HepG2 (cell line): Measurements from ENCODE around the gene PRMT2. TPM values are rescaled to one million over a fixed set of nuclear protein-coding genes. Genes with fewer than 3 reads are reported as not detected.

Experiments
- DDIT3 ChIP-seq: sonication (generic); formaldehyde crosslinking; IDR thresholded peaks from 2 replicates; pipeline ENCODE4 v1.4.0; 2020; ENCODE audit warnings: mild to moderate bottlenecking, missing genetic modification reagents
- FOSL1 ChIP-seq: sonication (generic); formaldehyde crosslinking; IDR thresholded peaks from 2 replicates; pipeline ENCODE4 v1.9.0; 2021; ENCODE audit warnings: missing genetic modification reagents, borderline replicate concordance
- HOXA7 ChIP-seq: sonication (generic); formaldehyde crosslinking; IDR thresholded peaks from 2 replicates; pipeline ENCODE4 v1.8.1; 2022; ENCODE audit warnings: mild to moderate bottlenecking, missing genetic modification reagents, moderate library complexity
- MAFG ChIP-seq: sonication (generic); formaldehyde crosslinking; IDR thresholded peaks from 2 replicates; pipeline ENCODE4 v1.5.1; 2020; ENCODE audit warnings: mild to moderate bottlenecking, missing genetic modification reagents
- MYC ChIP-seq: sonication (generic); formaldehyde crosslinking; IDR thresholded peaks from 2 replicates; pipeline ENCODE4 v1.9.0; 2021; ENCODE audit warnings: missing genetic modification reagents, borderline replicate concordance
- SETDB1 ChIP-seq: sonication (generic); formaldehyde crosslinking; IDR thresholded peaks from 2 replicates; pipeline ENCODE4 v1.5.1; 2020; ENCODE audit warnings: missing genetic modification reagents, mild to moderate bottlenecking, borderline replicate concordance
- SIN3B ChIP-seq: fragments of 150-350 bp; IDR thresholded peaks from 2 replicates; pipeline ENCODE4 v1.6.1; 2014; ENCODE audit warnings: low read length
- ZBTB38 ChIP-seq: sonication (generic); formaldehyde crosslinking; IDR thresholded peaks from 2 replicates; pipeline ENCODE4 v1.5.1; 2020; ENCODE audit warnings: mild to moderate bottlenecking, missing genetic modification reagents
- ZFP36L1 ChIP-seq: sonication (generic); formaldehyde crosslinking; IDR thresholded peaks from 2 replicates; pipeline ENCODE4 v1.8.0; 2022; ENCODE audit warnings: mild to moderate bottlenecking, missing genetic modification reagents, moderate library complexity
- ZNF510 ChIP-seq: sonication (generic); formaldehyde crosslinking; IDR thresholded peaks from 2 replicates; pipeline ENCODE4 v1.4.0; 2020; ENCODE audit warnings: low read depth, mild to moderate bottlenecking, missing genetic modification reagents
- ZNF564 ChIP-seq: sonication (generic); formaldehyde crosslinking; IDR thresholded peaks from 2 replicates; pipeline ENCODE4 v1.8.1; 2023; ENCODE audit warnings: mild to moderate bottlenecking, missing genetic modification reagents
- ZNF619 ChIP-seq: sonication (generic); formaldehyde crosslinking; IDR thresholded peaks from 2 replicates; pipeline ENCODE4 v1.4.0; 2020; ENCODE audit warnings: mild to moderate bottlenecking, missing genetic modification reagents
- ZNF691 ChIP-seq: sonication (generic); formaldehyde crosslinking; IDR thresholded peaks from 2 replicates; pipeline ENCODE4 v1.4.0; 2020; ENCODE audit warnings: missing genetic modification reagents, low read depth, mild to moderate bottlenecking, borderline replicate concordance
- polyA plus RNA-seq, 8 experiments: library from polyadenylated mRNA; depleted of rRNA in 3 of 8; stranded (reverse) in 7 of 8; unstranded in 1 of 8; fragments of >200 nt; fragmentation: Illumina TruSeq in 4 of 8; extraction: Trizol in 4 of 8; gene quantifications; 2 replicates each; pipeline versions ENCODE4 v1.2.1 to v1.2.3, GENCODE V29; 2011 to 2016; ENCODE audit warnings: low read depth in 4 of 8, missing spikeins in 1 of 8, mixed read lengths in 1 of 8; ENCODE audit not compliant: insufficient read depth in 1 of 8
- total RNA-seq, 5 experiments: library from RNA; depleted of rRNA; stranded (reverse); fragments of >200 nt; fragmentation: Illumina TruSeq; extraction: Trizol; gene quantifications; 2 replicates each; pipeline ENCODE4 v1.2.3, GENCODE V29; 2016; ENCODE audit warnings: low read depth in 1 of 5
- TF ChIP-seq, protein P1 (sequence below): sonication (generic); formaldehyde crosslinking; IDR thresholded peaks from 2 replicates; pipeline ENCODE4 v1.5.0; 2020; ENCODE audit warnings: mild to moderate bottlenecking, missing genetic modification reagents, borderline replicate concordance
- TF ChIP-seq, protein P2 (sequence below): sonication (generic); formaldehyde crosslinking; IDR thresholded peaks from 2 replicates; pipeline ENCODE4 v1.5.0; 2020; ENCODE audit warnings: mild to moderate bottlenecking, missing genetic modification reagents
- TF ChIP-seq, protein P3 (sequence below): IDR thresholded peaks from 2 replicates; pipeline ENCODE4 v1.6.1; 2016; ENCODE audit warnings: missing compliant biosample characterization, missing genetic modification reagents, borderline replicate concordance

PRMT2 gene
- total and polyA plus RNA-seq, 2 of the 13 experiments (the other 11 are each of a cell fraction or from before 2014, with no cell fraction given), result 54.4 to 78.8 TPM

DNA sequence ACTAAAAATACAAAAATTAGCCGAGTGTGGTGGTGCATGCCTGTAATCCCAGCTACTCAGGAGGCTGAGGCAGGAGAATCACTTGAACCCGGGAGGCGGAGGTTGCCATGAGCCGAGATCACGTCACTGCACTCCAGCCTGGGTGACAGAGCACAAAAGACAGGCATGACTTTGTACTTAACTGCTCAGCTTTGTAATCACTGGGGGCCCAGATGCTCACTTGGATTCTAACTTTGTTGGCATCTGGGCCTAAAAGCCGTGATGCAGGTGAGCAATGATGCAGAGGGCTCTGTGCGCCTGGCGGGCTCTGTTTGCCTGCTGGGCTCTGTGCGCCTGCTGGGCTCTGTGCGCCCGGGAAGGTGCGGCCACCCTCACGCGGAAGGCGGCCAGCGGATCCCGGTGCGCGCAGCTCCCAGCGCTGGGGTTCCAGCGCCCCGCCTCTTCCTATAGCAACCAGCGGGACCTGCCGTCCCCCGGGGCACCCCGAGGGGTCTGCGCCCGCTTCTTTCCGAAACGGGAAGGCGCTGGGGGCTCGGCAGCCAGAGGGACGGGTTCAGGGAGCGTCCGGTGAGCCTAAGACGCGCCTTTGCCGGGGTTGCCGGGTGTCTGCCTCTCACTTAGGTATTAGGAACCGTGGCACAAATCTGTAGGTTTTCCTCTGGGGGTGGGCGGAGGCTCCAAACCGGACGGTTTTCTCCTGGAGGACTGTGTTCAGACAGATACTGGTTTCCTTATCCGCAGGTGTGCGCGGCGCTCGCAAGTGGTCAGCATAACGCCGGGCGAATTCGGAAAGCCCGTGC is 31.7 kb downstream of the PRMT2 start (continued):
- TF ChIP-seq, protein P1, sequence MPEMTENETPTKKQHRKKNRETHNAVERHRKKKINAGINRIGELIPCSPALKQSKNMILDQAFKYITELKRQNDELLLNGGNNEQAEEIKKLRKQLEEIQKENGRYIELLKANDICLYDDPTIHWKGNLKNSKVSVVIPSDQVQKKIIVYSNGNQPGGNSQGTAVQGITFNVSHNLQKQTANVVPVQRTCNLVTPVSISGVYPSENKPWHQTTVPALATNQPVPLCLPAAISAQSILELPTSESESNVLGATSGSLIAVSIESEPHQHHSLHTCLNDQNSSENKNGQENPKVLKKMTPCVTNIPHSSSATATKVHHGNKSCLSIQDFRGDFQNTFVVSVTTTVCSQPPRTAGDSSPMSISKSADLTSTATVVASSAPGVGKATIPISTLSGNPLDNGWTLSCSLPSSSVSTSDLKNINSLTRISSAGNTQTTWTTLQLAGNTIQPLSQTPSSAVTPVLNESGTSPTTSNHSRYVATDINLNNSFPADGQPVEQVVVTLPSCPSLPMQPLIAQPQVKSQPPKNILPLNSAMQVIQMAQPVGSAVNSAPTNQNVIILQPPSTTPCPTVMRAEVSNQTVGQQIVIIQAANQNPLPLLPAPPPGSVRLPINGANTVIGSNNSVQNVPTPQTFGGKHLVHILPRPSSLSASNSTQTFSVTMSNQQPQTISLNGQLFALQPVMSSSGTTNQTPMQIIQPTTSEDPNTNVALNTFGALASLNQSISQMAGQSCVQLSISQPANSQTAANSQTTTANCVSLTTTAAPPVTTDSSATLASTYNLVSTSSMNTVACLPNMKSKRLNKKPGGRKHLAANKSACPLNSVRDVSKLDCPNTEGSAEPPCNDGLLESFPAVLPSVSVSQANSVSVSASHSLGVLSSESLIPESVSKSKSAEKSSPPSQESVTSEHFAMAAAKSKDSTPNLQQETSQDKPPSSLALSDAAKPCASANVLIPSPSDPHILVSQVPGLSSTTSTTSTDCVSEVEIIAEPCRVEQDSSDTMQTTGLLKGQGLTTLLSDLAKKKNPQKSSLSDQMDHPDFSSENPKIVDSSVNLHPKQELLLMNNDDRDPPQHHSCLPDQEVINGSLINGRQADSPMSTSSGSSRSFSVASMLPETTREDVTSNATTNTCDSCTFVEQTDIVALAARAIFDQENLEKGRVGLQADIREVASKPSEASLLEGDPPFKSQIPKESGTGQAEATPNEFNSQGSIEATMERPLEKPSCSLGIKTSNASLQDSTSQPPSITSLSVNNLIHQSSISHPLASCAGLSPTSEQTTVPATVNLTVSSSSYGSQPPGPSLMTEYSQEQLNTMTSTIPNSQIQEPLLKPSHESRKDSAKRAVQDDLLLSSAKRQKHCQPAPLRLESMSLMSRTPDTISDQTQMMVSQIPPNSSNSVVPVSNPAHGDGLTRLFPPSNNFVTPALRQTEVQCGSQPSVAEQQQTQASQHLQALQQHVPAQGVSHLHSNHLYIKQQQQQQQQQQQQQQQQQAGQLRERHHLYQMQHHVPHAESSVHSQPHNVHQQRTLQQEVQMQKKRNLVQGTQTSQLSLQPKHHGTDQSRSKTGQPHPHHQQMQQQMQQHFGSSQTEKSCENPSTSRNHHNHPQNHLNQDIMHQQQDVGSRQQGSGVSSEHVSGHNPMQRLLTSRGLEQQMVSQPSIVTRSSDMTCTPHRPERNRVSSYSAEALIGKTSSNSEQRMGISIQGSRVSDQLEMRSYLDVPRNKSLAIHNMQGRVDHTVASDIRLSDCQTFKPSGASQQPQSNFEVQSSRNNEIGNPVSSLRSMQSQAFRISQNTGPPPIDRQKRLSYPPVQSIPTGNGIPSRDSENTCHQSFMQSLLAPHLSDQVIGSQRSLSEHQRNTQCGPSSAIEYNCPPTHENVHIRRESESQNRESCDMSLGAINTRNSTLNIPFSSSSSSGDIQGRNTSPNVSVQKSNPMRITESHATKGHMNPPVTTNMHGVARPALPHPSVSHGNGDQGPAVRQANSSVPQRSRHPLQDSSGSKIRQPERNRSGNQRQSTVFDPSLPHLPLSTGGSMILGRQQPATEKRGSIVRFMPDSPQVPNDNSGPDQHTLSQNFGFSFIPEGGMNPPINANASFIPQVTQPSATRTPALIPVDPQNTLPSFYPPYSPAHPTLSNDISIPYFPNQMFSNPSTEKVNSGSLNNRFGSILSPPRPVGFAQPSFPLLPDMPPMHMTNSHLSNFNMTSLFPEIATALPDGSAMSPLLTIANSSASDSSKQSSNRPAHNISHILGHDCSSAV, result no peak
- TF ChIP-seq HOXA7 (CRISPR knock-in tag), result no peak
- TF ChIP-seq MAFG (CRISPR knock-in tag), result no peak
- TF ChIP-seq, protein P2, sequence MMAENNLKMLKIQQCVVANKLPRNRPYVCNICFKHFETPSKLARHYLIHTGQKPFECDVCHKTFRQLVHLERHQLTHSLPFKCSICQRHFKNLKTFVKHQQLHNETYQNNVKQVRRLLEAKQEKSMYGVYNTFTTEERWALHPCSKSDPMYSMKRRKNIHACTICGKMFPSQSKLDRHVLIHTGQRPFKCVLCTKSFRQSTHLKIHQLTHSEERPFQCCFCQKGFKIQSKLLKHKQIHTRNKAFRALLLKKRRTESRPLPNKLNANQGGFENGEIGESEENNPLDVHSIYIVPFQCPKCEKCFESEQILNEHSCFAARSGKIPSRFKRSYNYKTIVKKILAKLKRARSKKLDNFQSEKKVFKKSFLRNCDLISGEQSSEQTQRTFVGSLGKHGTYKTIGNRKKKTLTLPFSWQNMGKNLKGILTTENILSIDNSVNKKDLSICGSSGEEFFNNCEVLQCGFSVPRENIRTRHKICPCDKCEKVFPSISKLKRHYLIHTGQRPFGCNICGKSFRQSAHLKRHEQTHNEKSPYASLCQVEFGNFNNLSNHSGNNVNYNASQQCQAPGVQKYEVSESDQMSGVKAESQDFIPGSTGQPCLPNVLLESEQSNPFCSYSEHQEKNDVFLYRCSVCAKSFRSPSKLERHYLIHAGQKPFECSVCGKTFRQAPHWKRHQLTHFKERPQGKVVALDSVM, result no peak; the same call in 1 of the 2 replicates
- TF ChIP-seq FOSL1 (CRISPR knock-in tag), result no peak
- TF ChIP-seq ZNF510 (CRISPR knock-in tag), result no peak
- no peak for TF ChIP-seq SETDB1 (CRISPR knock-in tag)
- 0 out of 2 replicates have a peak, but pooled peaks have one; percentile 24 for TF ChIP-seq ZNF691 (CRISPR knock-in tag)
- no peak for TF ChIP-seq ZBTB38 (CRISPR knock-in tag)
- no peak for TF ChIP-seq SIN3B
- TF ChIP-seq, protein P3, sequence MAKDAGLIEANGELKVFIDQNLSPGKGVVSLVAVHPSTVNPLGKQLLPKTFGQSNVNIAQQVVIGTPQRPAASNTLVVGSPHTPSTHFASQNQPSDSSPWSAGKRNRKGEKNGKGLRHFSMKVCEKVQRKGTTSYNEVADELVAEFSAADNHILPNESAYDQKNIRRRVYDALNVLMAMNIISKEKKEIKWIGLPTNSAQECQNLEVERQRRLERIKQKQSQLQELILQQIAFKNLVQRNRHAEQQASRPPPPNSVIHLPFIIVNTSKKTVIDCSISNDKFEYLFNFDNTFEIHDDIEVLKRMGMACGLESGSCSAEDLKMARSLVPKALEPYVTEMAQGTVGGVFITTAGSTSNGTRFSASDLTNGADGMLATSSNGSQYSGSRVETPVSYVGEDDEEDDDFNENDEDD, result 0 out of 2 replicates have a peak, but pooled peaks have one; percentile 15
- TF ChIP-seq ZNF564 (CRISPR knock-in tag), result no peak
- no peak for TF ChIP-seq MYC (CRISPR knock-in tag)
- TF ChIP-seq DDIT3 (CRISPR knock-in tag), result no peak
- TF ChIP-seq ZFP36L1 (CRISPR knock-in tag), result no peak
- TF ChIP-seq ZNF619 (CRISPR knock-in tag), result no peak
